GM18502 (cell line): ENCODE measurements around the gene PRKCH.

ENCODE experiments used
- ATAC-seq: cut with Tn5 transposase; IDR thresholded peaks from one replicate; pipeline ENCODE4 v1.9.1; 2021; ENCODE audit warnings: mild to moderate bottlenecking; ENCODE audit not compliant: unreplicated experiment, poor library complexity

The PRKCH gene

DNA sequence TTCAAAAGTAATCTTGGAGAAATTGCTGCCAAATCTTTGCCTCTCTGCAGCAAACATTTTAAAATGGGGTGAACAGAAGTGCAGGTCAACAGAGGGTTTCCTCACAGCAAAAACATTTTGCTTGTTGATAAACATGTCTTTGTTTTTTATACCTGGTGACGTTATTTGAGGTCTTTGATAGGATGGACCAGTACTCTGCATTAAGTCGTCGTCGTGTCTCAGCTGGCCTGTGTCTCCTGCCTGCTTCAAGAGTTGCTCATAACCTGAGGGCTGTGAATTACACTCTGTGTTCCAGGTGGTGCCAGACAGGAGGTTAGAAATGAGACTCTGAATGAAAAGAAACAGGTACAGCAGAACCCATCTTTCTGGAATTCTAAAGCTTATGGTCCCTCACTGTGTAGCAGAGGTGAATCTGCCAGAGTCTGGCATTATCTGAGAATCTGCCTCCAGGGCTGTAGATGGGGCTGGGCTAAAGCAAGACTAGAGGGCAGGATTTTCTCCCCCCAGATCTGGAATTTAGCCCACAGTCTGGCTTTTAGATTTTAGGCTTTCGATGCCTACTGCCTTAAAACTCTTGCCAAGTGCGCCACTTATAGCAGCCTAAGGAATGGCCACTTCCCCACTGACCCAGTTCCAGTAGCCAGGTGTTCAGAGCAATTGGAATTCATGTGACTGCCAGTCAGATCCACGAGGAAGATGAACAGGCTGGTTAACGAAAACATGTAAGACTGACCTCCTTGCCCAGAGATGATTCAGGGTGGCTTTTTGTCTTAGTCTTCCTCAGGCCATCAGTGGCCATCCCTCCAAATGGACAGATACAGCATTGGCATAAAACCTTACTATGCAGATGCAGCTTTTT, 161.2 kb downstream of the PRKCH start:
- no peak for ATAC-seq

DNA sequence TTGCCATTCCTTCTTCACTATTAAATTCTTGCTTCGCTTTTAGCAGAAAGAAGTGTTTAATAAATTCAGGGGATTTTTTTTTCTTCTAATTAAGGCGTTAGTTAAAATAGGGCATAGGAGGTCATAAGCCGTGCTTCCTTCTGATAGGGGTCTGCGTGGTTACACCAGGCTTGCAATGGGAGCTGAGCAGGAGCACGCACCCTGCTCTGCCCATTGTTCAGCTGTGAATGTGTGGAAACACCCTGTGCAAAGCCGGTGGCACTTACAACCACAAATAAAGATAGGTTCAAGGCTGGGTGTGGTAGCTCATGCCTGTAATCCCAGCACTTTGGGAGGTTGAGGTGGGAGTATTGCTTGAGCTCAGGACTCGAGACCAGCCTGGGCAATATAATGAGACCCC, 162.1 kb downstream of the PRKCH start:
- no peak for ATAC-seq

DNA sequence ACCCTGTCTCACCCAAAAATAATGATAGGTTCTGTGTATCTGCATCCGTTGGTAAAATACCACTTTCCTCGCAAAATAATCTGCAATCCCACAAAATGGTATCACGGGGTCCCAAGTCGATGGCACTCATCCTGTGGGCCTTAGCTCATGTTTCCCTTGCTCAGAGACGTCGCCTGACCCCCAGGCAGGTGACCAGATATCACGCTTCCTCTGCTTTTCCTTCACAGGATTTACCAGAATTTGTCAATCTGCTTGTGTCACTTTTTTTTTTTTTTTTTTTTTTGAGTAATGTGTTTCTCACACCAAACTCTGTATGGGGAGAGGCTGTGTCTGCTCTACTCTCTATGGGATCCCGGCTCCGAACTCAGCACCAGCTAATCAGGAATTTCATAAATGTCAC, 162.7 kb downstream of the PRKCH start:
- ATAC-seq = no peak

DNA sequence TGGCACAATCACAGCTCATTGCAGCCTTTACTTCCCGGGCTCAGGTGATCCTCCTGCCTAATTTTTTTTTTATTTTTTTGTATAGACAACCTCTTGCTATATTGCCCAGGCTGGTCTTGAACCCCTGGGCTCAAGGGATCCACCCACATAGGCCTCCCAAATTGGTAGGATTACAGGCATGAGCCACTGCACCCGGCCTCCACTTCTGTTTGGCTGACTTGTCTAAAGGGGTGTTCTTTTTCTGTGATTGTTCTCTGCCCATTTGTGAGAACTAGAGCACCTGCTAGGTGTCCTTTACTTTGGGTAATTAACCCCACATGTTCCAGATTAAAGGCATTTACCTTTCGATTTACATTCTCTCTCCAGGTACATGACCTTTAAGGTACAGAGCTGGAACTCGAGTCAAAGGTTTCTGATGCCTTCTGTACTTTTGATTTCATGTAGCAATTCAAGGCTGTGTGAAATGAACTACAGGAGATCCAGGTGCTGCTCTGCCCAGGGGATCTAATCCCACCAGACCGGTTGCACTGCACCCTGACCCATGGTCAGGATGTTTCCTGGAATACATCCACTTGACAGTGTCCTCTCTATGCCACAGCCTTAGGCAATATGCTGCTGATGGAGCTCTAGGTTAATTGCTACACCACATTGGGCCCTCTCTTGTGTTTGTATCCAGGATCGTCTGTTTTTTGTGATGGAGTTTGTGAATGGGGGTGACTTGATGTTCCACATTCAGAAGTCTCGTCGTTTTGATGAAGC, 163.6 kb downstream of the PRKCH start:
- ATAC-seq = no peak

DNA sequence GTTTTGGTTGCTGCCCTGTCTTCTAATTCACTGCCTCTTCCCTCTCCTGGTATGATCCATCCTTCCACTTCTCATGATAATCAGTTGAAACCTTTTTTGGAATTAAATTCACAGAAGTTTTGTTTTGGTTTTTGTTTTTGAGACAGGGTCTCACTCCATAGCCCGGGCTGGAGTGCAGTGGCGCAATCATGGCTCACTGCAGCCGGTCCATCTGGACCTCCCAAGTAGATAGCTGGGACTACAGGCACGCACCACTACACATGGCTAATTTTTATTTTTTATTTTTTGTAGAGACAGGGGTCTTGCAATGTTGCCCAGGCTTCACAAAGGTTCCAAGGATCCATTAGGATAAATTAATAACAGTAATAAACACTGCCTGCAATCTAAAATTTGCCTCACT, 164.3 kb downstream of the PRKCH start:
- no peak for ATAC-seq

DNA sequence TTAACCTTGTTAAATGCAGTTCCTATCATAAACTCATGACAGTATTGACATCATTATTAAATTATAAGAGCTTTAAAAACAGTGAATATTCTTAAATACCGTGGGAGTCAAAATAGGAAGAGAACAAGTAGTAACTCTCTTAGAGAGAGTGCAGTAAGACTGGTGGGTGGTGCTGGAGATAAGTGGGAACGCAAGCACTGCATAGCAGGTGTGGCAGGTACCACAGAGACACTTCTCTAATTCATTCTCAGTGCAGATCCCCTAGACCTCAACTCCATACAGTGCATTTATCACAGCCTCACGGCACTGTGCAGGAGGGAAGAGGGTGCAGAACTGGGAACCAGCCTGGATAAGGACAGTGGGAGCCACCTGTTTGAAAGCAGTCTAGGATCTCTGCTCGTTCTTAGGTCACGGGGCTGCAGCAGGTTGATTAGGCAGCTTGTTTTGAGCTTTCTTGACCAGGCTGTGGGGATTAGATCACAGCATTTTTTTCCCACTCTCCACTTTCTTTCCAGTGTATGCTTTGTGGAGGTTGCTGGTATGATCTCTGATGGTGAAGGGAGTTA, 165.6 kb downstream of the PRKCH start:
- ATAC-seq = no peak

DNA sequence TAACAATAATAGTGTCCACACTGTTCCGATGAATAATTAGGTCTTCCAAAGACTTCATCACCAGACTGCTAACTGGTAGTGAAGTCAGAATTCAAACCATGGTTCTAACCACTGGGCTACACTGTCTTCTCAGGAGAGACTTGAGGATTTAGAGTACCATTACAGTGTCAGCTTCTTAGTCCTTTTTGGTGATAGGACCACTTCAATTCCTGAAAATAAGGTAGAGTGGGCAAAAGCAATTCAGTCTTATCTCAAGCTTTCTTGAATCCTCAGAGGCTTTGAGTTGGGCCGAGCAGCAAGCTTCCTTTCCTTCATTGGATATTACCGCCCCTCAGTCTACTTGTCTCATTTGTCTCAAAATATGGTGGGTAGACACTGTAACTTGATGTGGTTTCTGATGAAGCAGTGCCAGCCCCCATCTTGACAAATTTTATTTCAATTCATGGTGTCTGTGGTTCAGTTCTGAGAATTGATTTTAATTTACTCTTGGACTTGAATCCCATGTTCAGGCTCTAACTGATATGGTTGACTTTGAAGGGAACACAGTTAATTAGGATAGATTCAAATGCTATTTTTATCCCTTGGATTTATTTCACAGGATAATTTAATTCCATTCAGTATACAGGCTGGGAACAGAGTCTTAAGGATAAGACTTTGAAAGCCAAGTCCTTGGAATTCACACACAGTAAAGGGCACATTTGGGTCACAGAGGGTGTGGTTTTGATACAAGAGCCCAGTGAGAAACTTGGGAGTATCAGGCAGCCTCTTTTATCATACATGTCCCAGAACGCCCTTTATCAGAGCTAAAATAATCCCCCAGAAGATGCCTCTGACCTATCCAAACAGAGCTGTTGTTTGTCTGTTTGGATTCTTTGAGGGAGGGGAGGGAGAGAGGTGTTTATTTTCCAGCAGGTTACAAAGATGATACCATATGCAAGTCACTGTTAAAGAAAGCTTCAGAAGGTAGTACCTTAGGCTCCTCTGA, 167.3 kb downstream of the PRKCH start:
- no peak for ATAC-seq

DNA sequence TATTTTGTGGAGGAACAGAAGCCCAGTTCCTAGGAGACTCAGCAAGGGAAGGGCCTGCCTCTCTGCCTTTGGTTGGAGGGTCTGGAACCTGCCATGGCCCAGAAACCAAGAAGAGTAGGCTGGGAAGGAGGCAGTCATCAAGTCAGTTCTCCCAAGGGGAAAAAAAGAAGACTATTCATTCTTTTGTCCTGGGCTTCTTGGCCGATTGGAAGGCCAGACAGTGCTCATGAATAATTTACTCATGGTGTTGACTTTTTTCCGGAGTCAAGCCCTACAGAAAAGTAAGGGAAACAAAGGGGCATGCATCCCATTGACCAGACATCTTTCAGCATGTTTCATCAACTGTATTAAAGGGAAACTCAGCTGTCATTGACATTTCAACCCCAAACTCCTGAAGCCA, 168.1 kb downstream of the PRKCH start:
- no peak for ATAC-seq

DNA sequence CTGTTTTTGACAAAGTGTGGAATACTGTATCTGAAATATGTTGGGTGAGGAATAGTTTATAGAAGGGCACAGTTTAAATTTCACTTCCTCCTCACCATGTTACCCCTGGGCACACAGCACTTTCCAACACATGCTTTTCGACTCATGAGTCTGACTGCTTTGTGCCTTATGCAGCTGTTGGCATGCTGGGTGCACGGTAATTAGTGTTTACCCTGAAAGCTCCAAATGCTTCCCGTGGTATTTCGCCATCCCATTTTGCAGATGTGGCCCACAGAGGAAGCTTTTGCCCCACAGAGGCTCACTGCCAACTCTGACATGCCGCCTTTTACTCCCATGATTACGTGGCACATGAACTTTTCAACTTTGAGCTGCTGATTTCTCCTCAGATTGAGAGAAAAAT, 168.6 kb downstream of the PRKCH start:
- ATAC-seq = no peak

DNA sequence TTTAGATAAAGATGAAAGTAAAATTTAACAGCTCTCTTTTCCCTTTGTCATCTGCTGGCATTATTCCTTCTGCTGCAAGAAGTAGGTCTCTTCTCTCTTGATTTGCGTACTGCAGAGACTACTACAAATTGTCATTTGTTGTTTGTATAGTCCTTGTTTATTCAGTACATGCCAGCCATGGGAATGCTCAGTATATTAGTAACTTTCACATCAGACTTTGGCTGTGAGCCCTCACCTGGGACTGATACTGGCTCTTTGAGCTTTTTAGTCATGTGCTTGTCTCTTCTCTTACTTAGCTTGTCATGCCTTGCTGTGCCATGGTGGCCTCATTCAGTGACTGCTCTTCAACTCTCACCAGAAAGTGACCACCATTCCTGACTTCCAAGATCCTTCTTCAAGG, 169.8 kb downstream of the PRKCH start:
- ATAC-seq = no peak

DNA sequence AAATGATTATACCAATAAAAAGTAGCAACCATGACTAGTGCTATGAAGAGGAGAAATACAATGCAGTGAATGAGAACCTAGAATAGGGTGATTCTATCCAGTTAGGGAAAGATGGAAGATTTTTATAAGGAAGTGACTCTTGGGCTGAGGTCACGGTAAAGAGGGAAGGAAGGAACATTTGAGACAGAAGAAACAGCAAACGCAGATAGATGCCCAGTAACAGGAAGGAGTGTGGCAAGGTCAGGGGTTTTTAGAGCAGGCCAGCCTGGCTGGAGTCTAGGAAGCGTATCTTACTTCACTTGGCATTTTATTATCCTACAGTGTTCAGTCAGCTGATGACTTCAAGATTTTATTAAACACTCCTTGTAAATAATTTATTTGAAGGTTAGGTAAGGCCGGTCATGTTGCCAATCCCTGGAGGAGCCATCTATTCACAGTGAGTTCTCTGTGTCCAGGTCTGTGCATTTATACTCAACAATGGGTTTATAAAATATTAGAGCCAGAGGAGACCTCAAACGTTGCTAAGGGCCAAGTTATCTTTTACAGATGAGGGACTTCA, 170.6 kb downstream of the PRKCH start:
- no peak for ATAC-seq

DNA sequence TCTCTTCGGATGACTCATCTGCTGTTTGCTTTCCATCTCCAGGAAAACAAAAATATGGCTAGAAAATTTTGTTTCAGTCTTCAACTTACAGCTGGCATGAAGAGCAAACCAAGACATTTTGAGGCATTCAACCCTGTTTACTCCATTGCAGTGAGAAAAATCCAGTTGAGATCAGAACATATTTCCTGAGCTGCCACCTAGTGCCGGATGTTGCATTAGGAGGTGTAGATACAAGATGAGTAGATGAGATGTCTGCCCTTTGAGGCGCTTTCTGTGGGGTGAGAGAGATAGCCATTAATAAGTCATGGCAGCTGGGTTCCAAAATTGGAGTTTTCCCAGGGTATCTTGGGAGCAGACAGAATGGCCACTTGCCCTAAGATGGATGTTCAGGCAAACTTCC, 171.1 kb downstream of the PRKCH start:
- ATAC-seq = no peak

DNA sequence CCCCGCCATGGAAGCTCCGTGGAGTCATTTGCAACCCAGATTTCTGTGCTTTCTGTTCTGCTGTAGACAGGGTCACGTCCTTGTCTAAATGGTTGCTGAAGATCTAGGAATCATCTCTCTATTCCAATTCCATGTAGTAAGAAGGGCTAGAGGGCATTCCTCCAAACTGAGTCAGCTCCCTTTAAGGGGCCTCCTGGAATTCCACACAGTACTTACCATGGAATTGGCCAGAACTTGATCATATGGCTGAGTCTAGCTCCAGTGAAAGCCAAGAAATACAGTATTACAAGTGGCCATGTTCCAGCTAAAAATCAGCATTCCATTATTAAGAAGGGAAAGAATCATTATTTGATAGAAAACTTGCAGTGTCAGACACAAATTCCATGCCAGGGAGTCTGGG, 171.9 kb downstream of the PRKCH start:
- ATAC-seq = no peak

DNA sequence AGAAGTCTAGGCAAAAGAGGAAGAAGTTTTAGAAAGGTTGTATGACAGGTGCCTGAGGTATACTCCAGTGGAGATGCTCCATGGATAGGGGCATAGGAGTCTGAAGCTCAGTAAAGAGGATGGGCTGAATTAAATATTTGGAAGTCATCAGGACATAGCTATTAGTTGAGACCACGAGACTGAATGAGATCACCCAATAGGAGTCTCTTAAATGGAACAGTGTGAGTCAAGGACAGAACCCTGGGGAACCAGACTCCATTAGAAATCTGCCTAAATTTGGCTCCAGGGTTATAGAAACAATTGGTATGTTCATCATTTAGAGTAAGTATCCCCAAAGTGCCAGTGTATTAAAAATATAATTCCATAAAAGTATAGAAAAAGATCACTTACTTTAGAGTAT, 172.6 kb downstream of the PRKCH start:
- ATAC-seq = no peak

DNA sequence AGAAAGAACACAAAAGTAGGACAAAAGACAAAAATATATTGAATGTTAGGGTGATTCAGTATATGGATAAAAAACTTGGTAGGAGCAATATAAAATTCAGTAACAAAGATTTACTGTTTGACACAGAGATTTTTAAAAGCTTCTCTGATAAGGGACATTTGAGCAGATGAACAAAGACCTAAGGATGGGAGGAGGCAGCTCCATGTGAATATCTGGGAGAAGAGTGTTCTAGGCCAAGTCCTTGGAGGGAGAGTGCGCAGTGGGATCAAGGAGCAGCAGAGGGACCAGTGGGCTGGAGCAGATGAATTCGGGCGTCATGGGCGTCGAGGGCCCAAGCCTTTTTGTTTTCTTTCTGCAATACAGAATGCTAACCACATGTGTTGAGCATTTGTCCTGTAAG, 174.4 kb downstream of the PRKCH start:
- ATAC-seq = no peak

DNA sequence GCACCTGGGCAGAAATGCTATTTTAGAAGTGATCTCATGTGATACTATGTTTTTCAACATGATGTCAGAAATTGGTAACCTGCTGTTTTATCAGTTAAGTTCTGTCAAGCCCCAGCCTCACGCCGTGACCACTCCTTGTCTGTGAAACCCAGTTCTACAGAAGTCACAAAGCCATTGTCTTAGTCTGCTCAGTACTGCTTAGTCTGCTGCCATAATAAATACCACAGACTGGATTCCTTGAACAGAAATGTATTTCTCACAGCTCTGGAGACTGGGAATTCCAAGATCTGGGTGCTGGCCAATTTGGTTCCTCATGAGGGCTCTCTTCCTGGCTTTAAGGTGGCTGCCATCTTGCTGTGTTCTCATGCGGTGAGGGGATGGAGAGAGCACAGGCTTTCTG, 176.9 kb downstream of the PRKCH start:
- no peak for ATAC-seq

DNA sequence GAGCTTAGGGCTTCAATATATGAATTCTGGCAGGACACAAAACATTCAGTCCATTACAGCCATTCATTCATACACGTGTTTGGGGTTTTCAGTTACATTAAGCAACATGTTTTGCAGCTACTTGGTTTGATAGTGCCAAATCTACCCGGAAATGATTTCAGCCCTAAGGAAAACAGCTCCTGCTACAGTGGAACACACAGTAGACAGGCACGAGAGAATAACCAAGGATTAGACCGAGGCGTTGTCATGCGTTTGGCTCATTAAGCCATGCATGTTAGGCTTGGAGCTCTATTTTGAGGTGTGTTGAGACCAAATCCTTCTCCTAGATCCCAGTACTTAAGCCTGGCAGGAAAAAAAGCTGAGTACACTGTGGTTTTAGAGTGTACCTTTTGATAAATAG, 177.4 kb downstream of the PRKCH start:
- ATAC-seq = no peak

DNA sequence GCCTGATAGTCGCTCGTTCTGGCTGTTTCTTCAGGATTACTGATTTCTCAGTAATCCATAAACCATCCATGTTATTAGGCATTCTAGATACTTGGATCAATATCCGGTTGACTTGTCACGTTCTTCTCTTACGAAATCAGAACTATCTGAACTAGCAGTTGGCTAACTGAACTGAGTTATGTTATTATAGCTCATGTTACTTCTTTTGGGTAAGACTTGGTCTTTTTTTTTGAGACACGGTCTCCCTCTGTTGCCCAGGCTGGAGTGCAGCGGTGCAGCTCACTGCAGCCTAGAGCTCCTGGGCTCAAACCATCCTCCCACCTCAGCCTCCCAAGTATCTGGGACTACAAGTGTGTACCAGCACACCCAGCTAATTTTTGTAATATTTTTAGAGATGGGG, 178.6 kb downstream of the PRKCH start:
- no peak for ATAC-seq

DNA sequence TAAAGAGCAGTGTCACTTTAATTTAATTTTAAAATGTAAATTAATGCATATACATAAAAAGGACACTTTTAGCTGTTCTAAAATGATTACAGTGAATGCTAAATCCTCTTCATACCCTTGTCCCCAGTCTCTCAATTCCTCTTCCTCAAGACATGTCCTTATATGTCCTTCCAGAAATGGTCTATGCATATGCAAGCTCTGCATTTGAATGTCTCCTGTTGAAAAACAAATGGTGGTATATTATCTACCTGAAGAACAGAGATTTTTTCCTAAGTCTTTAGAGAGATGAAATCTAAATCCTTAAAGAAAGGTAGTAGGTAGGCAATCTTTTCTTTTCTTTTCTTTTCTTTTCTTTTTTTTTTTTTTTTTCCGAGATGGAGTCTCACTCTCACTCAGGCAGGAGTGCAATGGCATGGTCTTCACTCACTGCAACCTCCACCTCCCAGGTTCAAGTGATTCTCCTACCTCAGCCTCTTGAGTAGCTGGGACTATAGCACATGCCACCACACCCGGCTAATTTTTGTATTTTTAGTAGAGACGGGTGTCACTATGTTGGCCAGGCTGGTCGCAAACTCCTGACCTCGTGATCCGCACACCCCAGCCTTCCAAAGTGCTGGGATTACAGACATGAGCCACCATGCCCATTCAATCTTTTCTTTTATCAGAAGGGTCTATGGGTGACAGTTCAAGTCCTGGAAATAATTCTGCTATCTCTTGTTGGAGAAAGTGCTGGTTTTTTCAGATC, 180.5 kb downstream of the PRKCH start:
- no peak for ATAC-seq
